HEK293 (cell line): ENCODE measurements around the gene CSTPP1.

ENCODE experiments used
- CTCF ChIP-seq: fragments of 450-650 bp; formaldehyde crosslinking; IDR thresholded peaks from 2 replicates; pipeline ENCODE4 v1.5.1; 2016; ENCODE audit warnings: missing biosample characterization, missing genetic modification characterization
- HOXC10 ChIP-seq: sonication (generic); formaldehyde crosslinking; IDR thresholded peaks from 2 replicates; pipeline ENCODE4 v1.8.1; 2023; ENCODE audit warnings: mild to moderate bottlenecking, missing genetic modification reagents
- PATZ1 ChIP-seq: fragments of 450-650 bp; formaldehyde crosslinking; IDR thresholded peaks from 2 replicates; pipeline ENCODE4 v1.5.1; 2016; ENCODE audit warnings: missing biosample characterization, missing genetic modification characterization
- ZNF600 ChIP-seq: fragments of 450-650 bp; formaldehyde crosslinking; IDR thresholded peaks from 2 replicates; pipeline ENCODE4 v1.5.1; 2016; ENCODE audit warnings: missing biosample characterization, missing genetic modification characterization

- TF ChIP-seq CTCF (tag by site-specific recombination) (no peak), PATZ1 (tag by site-specific recombination) (no peak), HOXC10 (CRISPR knock-in tag) (no peak), ZNF600 (tag by site-specific recombination) (no peak)
These were observed 18.3 kb upstream of the CSTPP1 start, which contains the start of gene LRP4 for GRCh38 chr11:46918083-46918787.
